A673 (cell line): ENCODE data around the gene SLC47A1. TPM values are rescaled to one million over a fixed set of nuclear protein-coding genes. Genes with fewer than 3 reads are reported as not detected.
A peak's percentile ranks its signal among the peaks of the same experiment; 100 is the strongest.

Experiments used
- Bru-seq: library from RNA; stranded (reverse); fragments of 400-500 nt; gene quantifications from one replicate; lab custom pipeline; 2021; lab: Mats Ljungman, UMichigan
- BruChase-seq, 2 experiments: library from RNA; stranded (reverse); fragments of 400-500 nt; gene quantifications; one replicate each; lab custom pipeline; 2021; lab: Mats Ljungman, UMichigan
- BruUV-seq: library from RNA; stranded (reverse); fragments of 400-500 nt; replicated peaks from 2 replicates; lab custom pipeline; 2021; lab: Mats Ljungman, UMichigan
- CTCF ChIA-PET: fragments of 300-600 bp; sonication (Branson Sonifier 250); formaldehyde crosslinking; loops from one replicate; lab custom pipeline; 2022; ENCODE audit warnings: antibody characterized with exemption; lab: Charles Lee
- POLR2A ChIA-PET: fragments of 300-600 bp; sonication (Branson Sonifier 250); formaldehyde crosslinking; loops from one replicate; lab custom pipeline; 2022; ENCODE audit warnings: antibody characterized with exemption; ENCODE audit not compliant: low non-redundant PET; lab: Charles Lee
- DNase-seq: peaks from one replicate; pipeline ENCODE4 v3.0.0-alpha.2; 2015; ENCODE audit warnings: low spot score
- H3K27ac ChIP-seq: fragments of 200-600 bp; sonication (generic); 2 replicates; pipeline ENCODE4 v1.5.1; 2016; ENCODE audit warnings: mixed run types, low read depth, mild to moderate bottlenecking, mixed read lengths, antibody characterized with exemption, low read length; ENCODE audit not compliant: poor library complexity, severe bottlenecking
- H3K27me3 ChIP-seq: fragments of 200-600 bp; sonication (generic); replicated peaks from 2 replicates; pipeline ENCODE4 v1.6.1; 2017; ENCODE audit warnings: mixed run types, low read depth, mild to moderate bottlenecking, mixed read lengths, antibody characterized with exemption, low read length; ENCODE audit not compliant: insufficient read depth, poor library complexity
- H3K36me3 ChIP-seq: fragments of 200-600 bp; sonication (generic); 2 replicates; pipeline ENCODE4 v1.6.1; 2016; ENCODE audit warnings: mixed run types, mild to moderate bottlenecking, mixed read lengths, antibody characterized with exemption, low read length; ENCODE audit not compliant: insufficient read depth, poor library complexity, severe bottlenecking
- H3K4me1 ChIP-seq: fragments of 200-600 bp; sonication (generic); 2 replicates; pipeline ENCODE4 v1.6.1; 2017; ENCODE audit warnings: mixed run types, mild to moderate bottlenecking, mixed read lengths, antibody characterized with exemption, low read length; ENCODE audit not compliant: insufficient read depth, poor library complexity, severe bottlenecking
- H3K4me3 ChIP-seq: fragments of 200-600 bp; sonication (generic); 2 replicates; pipeline ENCODE4 v1.5.1; 2016; ENCODE audit warnings: low read depth, mixed run types, mild to moderate bottlenecking, mixed read lengths, low read length; ENCODE audit not compliant: poor library complexity, severe bottlenecking
- H3K9me3 ChIP-seq: fragments of 200-600 bp; sonication (generic); 2 replicates; pipeline ENCODE4 v1.6.1; 2016; ENCODE audit warnings: mixed run types, low read depth, mild to moderate bottlenecking, mixed read lengths, antibody characterized with exemption, low read length; ENCODE audit not compliant: poor library complexity, severe bottlenecking
- CTCF ChIP-seq: fragments of 300-800, 200-600 bp; sonication (generic); conservative IDR thresholded peaks from 2 replicates; pipeline ENCODE4 v1.5.1; 2017; ENCODE audit warnings: low read depth, mild to moderate bottlenecking, antibody characterized with exemption, low read length, moderate library complexity, mixed read lengths
- EZH2 ChIP-seq: fragments of 200-600 bp; sonication (generic); IDR thresholded peaks from 2 replicates; pipeline ENCODE4 v1.6.1; 2017; ENCODE audit warnings: borderline replicate concordance, low read depth, mild to moderate bottlenecking, mixed read lengths, antibody characterized with exemption, low read length; ENCODE audit not compliant: poor library complexity, severe bottlenecking
- intact Hi-C: fragments of 100-400 bp; cut with micrococcal nuclease; formaldehyde crosslinking; loops from one replicate; pipeline ENCODE4 v1.10.0; 2022; ENCODE audit not compliant: unreplicated experiment
- long read RNA-seq: library from polyadenylated mRNA; stranded (forward); transcript quantifications from one replicate; pipeline ENCODE4 v2.0.0, GENCODE V29; 2022
- total RNA-seq: library from RNA; stranded (reverse); gene quantifications from 2 replicates; pipeline ENCODE4 v1.2.3, GENCODE V29; 2021

The SLC47A1 gene
- total RNA-seq (1.9 and 2.1 TPM in 2 replicates), Bru-seq, nascent RNA (percentile 30 among the genes with signal in this experiment), BruChase-seq, experiment 1, labeled RNA remaining after a 2-hour chase (percentile 36 among the genes with signal in this experiment), BruChase-seq, experiment 2, labeled RNA remaining after a 6-hour chase (percentile 35 among the genes with signal in this experiment)
- long read RNA-seq, partial matches to known transcripts: 0 of 3 reads
- long read RNA-seq, other reads (novel, unspliced or antisense): 1 of 3 reads

DNA sequence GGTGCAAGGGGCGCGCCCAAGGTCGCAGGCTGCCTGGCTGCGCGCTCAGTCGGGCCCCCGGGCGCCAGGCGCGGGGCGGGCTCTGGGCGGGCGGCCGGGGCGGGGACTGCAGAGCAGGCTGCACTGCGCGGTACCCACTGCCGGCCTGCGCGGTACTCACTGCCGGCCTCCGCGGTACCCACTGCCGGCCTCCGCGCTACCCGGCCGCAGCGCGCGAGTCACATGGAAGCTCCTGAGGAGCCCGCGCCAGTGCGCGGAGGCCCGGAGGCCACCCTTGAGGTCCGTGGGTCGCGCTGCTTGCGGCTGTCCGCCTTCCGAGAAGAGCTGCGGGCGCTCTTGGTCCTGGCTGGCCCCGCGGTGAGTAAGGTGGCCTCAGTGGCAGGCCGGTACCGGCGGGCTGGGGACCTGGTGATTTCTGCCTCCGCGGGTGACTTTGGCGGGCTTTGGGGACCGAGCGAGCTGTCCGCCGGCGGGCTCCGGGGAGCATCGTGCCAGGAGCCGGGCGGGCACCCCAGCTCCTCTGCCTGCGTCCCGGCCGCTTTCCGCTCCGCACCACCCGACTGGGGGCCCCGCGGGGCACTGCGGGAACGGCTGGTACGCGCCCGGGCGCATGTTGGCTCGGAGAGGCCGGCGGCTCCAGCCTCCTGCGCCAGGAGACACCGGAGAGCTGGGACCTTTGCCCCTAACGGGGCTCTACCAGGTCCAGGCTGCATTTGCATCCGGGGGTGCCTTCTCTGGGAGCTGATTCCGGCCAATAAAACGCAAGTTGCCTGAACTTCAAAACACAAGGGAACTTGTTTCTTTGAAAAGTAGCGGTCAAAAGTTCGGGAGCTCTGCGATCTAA is at the start of gene SLC47A1:
TSS of gene SLC47A1 (plus strand) at position 137 of the 844 bp plus-strand sequence. CDS start at position 223, 86 bp downstream.
- intact Hi-C loops: no loop called here
- TF ChIP-seq CTCF: no peak
- TF ChIP-seq EZH2: peak; percentile 43
- ChIA-PET POLR2A (no interaction called here), CTCF (no interaction called here)
- Histone ChIP-seq H3K4me1 (no peaks in the 10 kb centered on the region), H3K36me3 (no peaks in the 10 kb centered on the region), H3K9me3 (no peaks in the 10 kb centered on the region), H3K27me3 (peaks cover 13% of the 10 kb centered on the region), H3K4me3 (peak within 1 kb of the TSS; percentile 57), H3K27ac (no peak within 1 kb of the TSS)
- DNase-seq: peak; percentile 26
- no TSS peak for BruUV-seq

DNA sequence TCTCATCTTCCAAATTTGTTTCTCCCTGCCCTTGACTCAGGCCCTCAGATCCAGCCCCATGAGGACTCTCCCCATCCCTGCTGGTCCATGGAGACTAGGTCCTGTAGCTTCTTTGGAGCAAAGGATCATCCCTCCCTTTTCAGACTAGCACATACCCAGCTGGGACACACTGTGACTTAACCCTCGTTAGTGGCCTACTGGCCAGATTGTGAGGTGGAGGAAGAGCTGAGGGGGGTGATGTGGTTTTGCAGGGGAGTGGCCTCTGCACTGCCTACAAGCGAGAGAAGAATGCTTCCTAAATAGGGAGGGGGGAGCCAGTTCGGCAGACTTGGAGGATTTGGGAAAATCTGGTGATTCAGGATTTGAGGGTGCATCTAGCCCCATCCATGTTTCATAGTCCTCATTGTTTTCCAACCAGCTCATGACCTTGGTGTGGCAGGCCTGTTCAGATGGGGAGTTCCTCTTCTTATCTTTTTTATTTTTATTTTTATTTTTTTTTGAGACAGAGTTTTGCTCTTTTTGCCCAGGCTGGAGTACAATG is 47.8 kb upstream of the SLC47A1 start:
- H3K4me1 ChIP-seq: no peaks in the 10 kb centered on the region
- no peak overlapping the region for H3K27ac ChIP-seq
- no peak for DNase-seq
- intact Hi-C loops: no loop called here
- H3K4me3 ChIP-seq: no peak overlapping the region
- CTCF ChIA-PET: no interaction called here
- no peaks in the 10 kb centered on the region for H3K27me3 ChIP-seq
- no TSS peak for BruUV-seq
- H3K36me3 ChIP-seq: no peaks in the 10 kb centered on the region
- H3K9me3 ChIP-seq: no peaks in the 10 kb centered on the region
- POLR2A ChIA-PET: no interaction called here
- no peak for TF ChIP-seq EZH2
- TF ChIP-seq CTCF: no peak

- POLR2A ChIA-PET: no interaction called here
Measured at GRCh38 chr17:19486351-19487023, 47.2 kb upstream of the SLC47A1 start.

More at GRCh38 chr17:19486351-19487023, 47.2 kb upstream of the SLC47A1 start:
- H3K27me3 ChIP-seq: no peaks in the 10 kb centered on the region
- no peaks in the 10 kb centered on the region for H3K4me1 ChIP-seq
- CTCF ChIA-PET: no interaction called here
- TF ChIP-seq EZH2 (no peak), CTCF (no peak)
- no peaks in the 10 kb centered on the region for H3K9me3 ChIP-seq
- no peak overlapping the region for H3K4me3 ChIP-seq
- H3K36me3 ChIP-seq: no peaks in the 10 kb centered on the region
- no peak for DNase-seq
- BruUV-seq: no TSS peak
- no peak overlapping the region for H3K27ac ChIP-seq
- intact Hi-C loops: no loop called here
